GM21423 (cell line): Measurements from ENCODE around the gene E4F1.
"Not testable (repeated sequence)": the region's sequence is repeated elsewhere in the genome, so short reads cannot be mapped to it uniquely, and the experiment has no call there.

Experiments used
- ATAC-seq: cut with Tn5 transposase; IDR thresholded peaks from one replicate; pipeline ENCODE4 v1.9.1; 2021; ENCODE audit warnings: mild to moderate bottlenecking, moderate library complexity; ENCODE audit not compliant: unreplicated experiment

E4F1 gene

GRCh38 chr16:2240331-2240730, 16.9 kb downstream of the E4F1 start:
- not testable (repeated sequence) for ATAC-seq

- no peak for ATAC-seq
These were observed 19.2 kb downstream of the E4F1 start for GRCh38 chr16:2242598-2242997.

GRCh38 chr16:2243031-2243528, 19.7 kb downstream of the E4F1 start:
- ATAC-seq: no peak

- no peak for ATAC-seq
These were observed 20.4 kb downstream of the E4F1 start for GRCh38 chr16:2243781-2244180.

- no peak for ATAC-seq
These were observed 20.9 kb downstream of the E4F1 start for GRCh38 chr16:2244301-2244700.

GRCh38 chr16:2244926-2245795, 21.8 kb downstream of the E4F1 start:
- no peak for ATAC-seq

- ATAC-seq: no peak
These were observed 23.0 kb downstream of the E4F1 start for GRCh38 chr16:2246301-2246885.

GRCh38 chr16:2250652-2251295, 27.4 kb downstream of the E4F1 start:
- ATAC-seq: no peak

- peak; percentile 87 for ATAC-seq
These were observed 28.1 kb downstream of the E4F1 start, which contains the start of gene ECI1 for GRCh38 chr16:2251296-2252111. ECI1 (minus strand) TSS chr16:2251587; CDS start chr16:2251566, 21 bp downstream.

- no peak for ATAC-seq
These were observed 29.4 kb downstream of the E4F1 start for GRCh38 chr16:2252806-2253148.

- ATAC-seq: no peak
These were observed 29.9 kb downstream of the E4F1 start for GRCh38 chr16:2253293-2253692.

GRCh38 chr16:2256531-2257140, 33.2 kb downstream of the E4F1 start:
- ATAC-seq: no peak

- ATAC-seq: no peak
These were observed 34.3 kb downstream of the E4F1 start for GRCh38 chr16:2257726-2258125.

GRCh38 chr16:2258530-2258929, 35.1 kb downstream of the E4F1 start:
- ATAC-seq: not testable (repeated sequence)

- ATAC-seq: no peak
These were observed 36.9 kb downstream of the E4F1 start for GRCh38 chr16:2260250-2260649.

GRCh38 chr16:2263026-2263425, 39.6 kb downstream of the E4F1 start:
- not testable (repeated sequence) for ATAC-seq

GRCh38 chr16:2266887-2267286, 43.5 kb downstream of the E4F1 start:
- not testable (repeated sequence) for ATAC-seq

- peak; percentile 59 for ATAC-seq
These were observed 44.1 kb downstream of the E4F1 start for GRCh38 chr16:2267505-2267912.

- ATAC-seq: peak; percentile 73
These were observed 44.7 kb downstream of the E4F1 start, which contains the start of gene RNPS1 for GRCh38 chr16:2267913-2268666. RNPS1 (minus strand) TSS chr16:2268126; CDS start chr16:2264643, 3,483 bp downstream.

- no peak for ATAC-seq
These were observed 46.7 kb downstream of the E4F1 start for GRCh38 chr16:2270070-2270462.
